ENCODE data around the gene OTX2. TPM values are rescaled to one million over a fixed set of nuclear protein-coding genes. Genes with fewer than 3 reads are reported as not detected.

OTX2 gene
- not detected for total RNA-seq
- under 1 TPM in 1 of 2 donors, not detected in 1; 0.06 TPM for polyA plus RNA-seq
- long read RNA-seq, donor 1, result 0 reads
- long read RNA-seq, donor 2, partial matches to known transcripts, result 0 of 3 reads
- long read RNA-seq, donor 2, other reads (novel, unspliced or antisense), result 0 of 3 reads
- long read RNA-seq, donor 3, result 0 reads

GRCh38 chr14:56810147-56810719 lies at the start of gene OTX2:
OTX2 (minus strand) TSS chr14:56810479; CDS start chr14:56805456, 5,023 bp downstream.
- H3K27me3 ChIP-seq, result peaks cover 7% of the 10 kb centered on the region
- H3K27ac ChIP-seq, result no peak within 1 kb of the TSS
- intact Hi-C loops (cut with DNase I), result no loop called here
- DNase-seq, result no peak
- H3K4me1 ChIP-seq (ENCODE audit: insufficient read depth), result no peaks in the 10 kb centered on the region
- 15 to 21% (median 19%) methylated on average over 15 of the region's 15 CpGs for WGBS, 3 donors
- peaks cover 0 to 4% of the 10 kb centered on the region in 2 donors for H3K9me3 ChIP-seq
- no peak within 1 kb of the TSS for H3K4me3 ChIP-seq
- TF ChIP-seq CTCF (IDR thresholded peaks at IDR 0.05) (no peak), EP300 (IDR thresholded peaks at IDR 0.05) (no peak), POLR2A (IDR thresholded peaks at IDR 0.05) (no peak)
- H3K36me3 ChIP-seq, result no peaks in the 10 kb centered on the region

GRCh38 chr14:56858422-56858821 lies 48.1 kb upstream of the OTX2 start:
- H3K36me3 ChIP-seq, result no peaks in the 10 kb centered on the region
- TF ChIP-seq CTCF (IDR thresholded peaks at IDR 0.05) (no peak), EP300 (IDR thresholded peaks at IDR 0.05) (no peak), POLR2A (IDR thresholded peaks at IDR 0.05) (no peak)
- H3K27ac ChIP-seq, result no peak overlapping the region
- no peak overlapping the region for H3K4me3 ChIP-seq
- WGBS, 3 donors, result 19 to 32% (median 23%) methylated on average over 8 of the region's 8 CpGs
- no peaks in the 10 kb centered on the region for H3K4me1 ChIP-seq (ENCODE audit: insufficient read depth)
- no peaks in the 10 kb centered on the region for H3K9me3 ChIP-seq
- intact Hi-C loops (cut with DNase I), result no loop called here
- no peaks in the 10 kb centered on the region for H3K27me3 ChIP-seq
- DNase-seq, result no peak

GRCh38 chr14:56857216-56857615 lies 46.9 kb upstream of the OTX2 start:
- Histone ChIP-seq H3K4me1 (ENCODE audit: insufficient read depth) (no peaks in the 10 kb centered on the region), H3K36me3 (no peaks in the 10 kb centered on the region), H3K4me3 (no peak overlapping the region), H3K9me3 (no peaks in the 10 kb centered on the region), H3K27ac (no peak overlapping the region), H3K27me3 (no peaks in the 10 kb centered on the region)
- WGBS, 3 donors, result 65 to 72% (median 71%) methylated on average over 6 of the region's 6 CpGs
- no peak for TF ChIP-seq POLR2A (IDR thresholded peaks at IDR 0.05)
- no peak for TF ChIP-seq CTCF (IDR thresholded peaks at IDR 0.05)
- no peak for TF ChIP-seq EP300 (IDR thresholded peaks at IDR 0.05)
- DNase-seq, result no peak
- intact Hi-C loops (cut with DNase I), result no loop called here

- no peak overlapping the region for H3K27ac ChIP-seq
These were observed 45.7 kb upstream of the OTX2 start for GRCh38 chr14:56855891-56856461.

More at GRCh38 chr14:56855891-56856461, 45.7 kb upstream of the OTX2 start:
- H3K4me1 ChIP-seq (ENCODE audit: insufficient read depth), result no peaks in the 10 kb centered on the region
- no peaks in the 10 kb centered on the region for H3K36me3 ChIP-seq
- TF ChIP-seq POLR2A (IDR thresholded peaks at IDR 0.05) (no peak), EP300 (IDR thresholded peaks at IDR 0.05) (no peak), CTCF (IDR thresholded peaks at IDR 0.05) (no peak)
- intact Hi-C loops (cut with DNase I), result no loop called here
- no peaks in the 10 kb centered on the region for H3K27me3 ChIP-seq
- H3K4me3 ChIP-seq, result no peak overlapping the region
- H3K9me3 ChIP-seq, result no peaks in the 10 kb centered on the region
- no peak for DNase-seq
- 2 to 3% (median 3%) methylated on average over 9 of the region's 9 CpGs for WGBS, 3 donors

Measured in ovary (tissue), 10 donors.